Heart left ventricle (tissue), 16 donors: Measurements from ENCODE around the gene C14orf180. TPM values are rescaled to one million over a fixed set of nuclear protein-coding genes. Genes with fewer than 3 reads are reported as not detected.

Source experiments
- ATAC-seq, 4 donors: fragments of 200-7000 bp; cut with Tn5 transposase; one replicate each; pipeline ENCODE4 v1.9.1; 2020 to 2022; ENCODE audit warnings: moderate library complexity in 4 of 4, mild to moderate bottlenecking in 3 of 4, moderate number of reproducible peaks in 1 of 4
- DNase-seq, 5 donors: peaks; one replicate each; pipeline ENCODE4 v3.0.0-alpha.2; 2020
- H3K27ac ChIP-seq, 12 donors: fragments of 200-600 bp; sonication (generic) in 4 of 12; one replicate each; pipeline versions ENCODE4 v1.5.0 to v1.8.0; 2016 to 2022; ENCODE audit warnings: mild to moderate bottlenecking in 2 of 12
- H3K27me3 ChIP-seq, 9 donors: fragments of 200-600 bp; sonication (generic) in 2 of 9; one replicate each; pipeline versions ENCODE4 v1.5.1 to v1.8.0; 2016 to 2022; ENCODE audit warnings: mild to moderate bottlenecking in 3 of 9
- H3K36me3 ChIP-seq, 9 donors: fragments of 200-600 bp; sonication (generic) in 2 of 9; one replicate each; pipeline versions ENCODE4 v1.5.0 to v1.8.0; 2018 to 2022; ENCODE audit warnings: mild to moderate bottlenecking in 2 of 9
- H3K4me1 ChIP-seq, 12 donors: fragments of 200-600 bp; sonication (generic) in 4 of 12; one replicate each; pipeline versions ENCODE4 v1.5.0 to v1.8.0; 2016 to 2022; ENCODE audit warnings: mild to moderate bottlenecking in 3 of 12
- H3K4me3 ChIP-seq, 12 donors: fragments of 200-600 bp; sonication (generic) in 4 of 12; one replicate each; pipeline versions ENCODE4 v1.5.0 to v1.8.0; 2017 to 2022; ENCODE audit warnings: mild to moderate bottlenecking in 9 of 12, moderate library complexity in 4 of 12
- H3K9me3 ChIP-seq, 12 donors: fragments of 200-600 bp; sonication (generic) in 4 of 12; one replicate each; pipeline versions ENCODE4 v1.5.0 to v1.8.0; 2016 to 2022; ENCODE audit warnings: mild to moderate bottlenecking in 1 of 12
- POLR2A ChIP-seq, 2 donors: fragments of 450-650 bp; IDR thresholded peaks; one replicate each; pipeline ENCODE4 v1.6.1; 2017; ENCODE audit warnings: antibody characterized with exemption in 2 of 2, mild to moderate bottlenecking in 2 of 2, moderate library complexity in 2 of 2
- WGBS, 4 donors: extraction: QIAGEN DNeasy Blood & Tissue Kit in 2 of 4; methylation state at CpG; one replicate each; pipeline versions ENCODE4 v1.1.5 to v1.1.7; 2013 to 2018; 5-methylcytosine and 5-hydroxymethylcytosine counted together
- intact Hi-C, 10 donors: fragments of 100-400 bp; cut with DNase I; formaldehyde crosslinking; loops; one replicate each; pipeline versions ENCODE4 v1.11.1 to v1.14.2; 2022
- polyA plus RNA-seq, 2 donors: library from polyadenylated mRNA; stranded (reverse); fragments of 200-250 nt; gene quantifications; one replicate each; pipeline ENCODE4 v1.2.3, GENCODE V29; 2013
- total RNA-seq, 9 donors: library from RNA; depleted of rRNA in 2 of 9; stranded (reverse); fragments of >200 nt in 2 of 9; fragmentation: NEBNext Ultra II Directional in 3 of 9; extraction: Animal tissue kit (Norgen Biotek cat#: 25700) in 3 of 9; gene quantifications; one replicate each; pipeline versions ENCODE4 v1.1.0 to v1.2.4, GENCODE V29; 2016 to 2023
- TF ChIP-seq, protein P1 (sequence below), 12 donors: fragments of 200-600 bp; sonication (generic) in 4 of 12; IDR thresholded peaks; one replicate each; pipeline versions ENCODE4 v1.5.0 to v1.8.0; 2018 to 2022; ENCODE audit warnings: antibody characterized with exemption in 12 of 12, mild to moderate bottlenecking in 5 of 12
- donor health status: ischemic (EF 13 %, LVEDD 7.1; RV severe dilation, severe dysfunction).
- donor health status: healthy with polysubstance abuse.
- donor health status: DM: no; HTN: yes; CAD: no.
- donor health status: DM: no; HTN: no; CAD: no.
- donor health status: ischemic (EF 25% LVEDD 6.9; RV normal size, moderate dysfunction).
- donor health status: ischemic (EF 25% LVEDD 5.7; RV mildly dilated, moderate dysfunction).
- donor health status: healthy.
- donor health status: DM: yes; HTN: yes; CAD: no.
- donor health status: ischemic (EF 35%, LVEDD 5.7; RV mildly dilated, moderate dysfunction).
- donor health status: nonischemic (EF 11% LVEDD 7.7; RV severe dilation, severe dysfunction).
- donor health status: DM: yes; HTN: yes; CAD: no.
- donor health status: PGD.
- donor health status: ischemic (EF 29% LVEDD 5.4; RV normal size, mild dysfunction).
- donor health status: nonischemic (EF 23%, LVEDD 6.1; RV moderate dilation, normal function).

The C14orf180 gene
- total and polyA plus RNA-seq, 11 donors, result 11.1 to 170 (median 75.3) TPM

- no peak for ATAC-seq
- peaks cover 0 to 15% (median 0%) of the 10 kb centered on the region in 9 donors for H3K27me3 ChIP-seq
- H3K27ac ChIP-seq, result no peak overlapping the region
- no peaks in the 10 kb centered on the region for H3K4me1 ChIP-seq
- 79 to 84% (median 81%) methylated on average over 28 to 30 of the region's 30 CpGs for WGBS, 4 donors
- H3K4me3 ChIP-seq, result no peak overlapping the region
- peak; percentile 5 to 55 (median 9) for DNase-seq
- intact Hi-C loops, result loop anchor here in 1 of 10 donors (5.0 kb wide), 1 partner anchor 411 kb away; no protein-coding TSS in a partner anchor
- no peak for TF ChIP-seq POLR2A (IDR thresholded peaks at IDR 0.05)
- TF ChIP-seq, protein P1, sequence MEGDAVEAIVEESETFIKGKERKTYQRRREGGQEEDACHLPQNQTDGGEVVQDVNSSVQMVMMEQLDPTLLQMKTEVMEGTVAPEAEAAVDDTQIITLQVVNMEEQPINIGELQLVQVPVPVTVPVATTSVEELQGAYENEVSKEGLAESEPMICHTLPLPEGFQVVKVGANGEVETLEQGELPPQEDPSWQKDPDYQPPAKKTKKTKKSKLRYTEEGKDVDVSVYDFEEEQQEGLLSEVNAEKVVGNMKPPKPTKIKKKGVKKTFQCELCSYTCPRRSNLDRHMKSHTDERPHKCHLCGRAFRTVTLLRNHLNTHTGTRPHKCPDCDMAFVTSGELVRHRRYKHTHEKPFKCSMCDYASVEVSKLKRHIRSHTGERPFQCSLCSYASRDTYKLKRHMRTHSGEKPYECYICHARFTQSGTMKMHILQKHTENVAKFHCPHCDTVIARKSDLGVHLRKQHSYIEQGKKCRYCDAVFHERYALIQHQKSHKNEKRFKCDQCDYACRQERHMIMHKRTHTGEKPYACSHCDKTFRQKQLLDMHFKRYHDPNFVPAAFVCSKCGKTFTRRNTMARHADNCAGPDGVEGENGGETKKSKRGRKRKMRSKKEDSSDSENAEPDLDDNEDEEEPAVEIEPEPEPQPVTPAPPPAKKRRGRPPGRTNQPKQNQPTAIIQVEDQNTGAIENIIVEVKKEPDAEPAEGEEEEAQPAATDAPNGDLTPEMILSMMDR (IDR thresholded peaks at IDR 0.05), result no peak
- H3K9me3 ChIP-seq, result no peaks in the 10 kb centered on the region
- no peaks in the 10 kb centered on the region for H3K36me3 ChIP-seq
Observed at GRCh38 chr14:104553166-104554087, 26.1 kb upstream of the C14orf180 start.

GRCh38 chr14:104554088-104554607 lies 25.4 kb upstream of the C14orf180 start:
- Histone ChIP-seq H3K4me1 (no peaks in the 10 kb centered on the region), H3K27me3 (peaks cover 0 to 15% (median 0%) of the 10 kb centered on the region in 9 donors), H3K27ac (no peak overlapping the region), H3K4me3 (no peak overlapping the region), H3K36me3 (no peaks in the 10 kb centered on the region), H3K9me3 (no peaks in the 10 kb centered on the region)
- no peak for TF ChIP-seq POLR2A (IDR thresholded peaks at IDR 0.05)
- TF ChIP-seq, protein P1 (IDR thresholded peaks at IDR 0.05), result no peak
- intact Hi-C loops, result loop anchor here in 1 of 10 donors (5.0 kb wide), 1 partner anchor 412 kb away; no protein-coding TSS in a partner anchor
- WGBS, 4 donors, result 69 to 82% (median 82%) methylated on average over 5 to 12 of the region's 12 CpGs
- no peak for ATAC-seq
- DNase-seq, result peak; percentile 1 to 33 (median 18)

GRCh38 chr14:104554608-104555429 lies 24.7 kb upstream of the C14orf180 start:
- TF ChIP-seq, protein P1 (IDR thresholded peaks at IDR 0.05), result no peak
- TF ChIP-seq POLR2A (IDR thresholded peaks at IDR 0.05), result no peak
- Histone ChIP-seq H3K36me3 (no peaks in the 10 kb centered on the region), H3K9me3 (no peaks in the 10 kb centered on the region), H3K27me3 (peaks cover 0 to 15% (median 0%) of the 10 kb centered on the region in 9 donors), H3K4me3 (no peak overlapping the region), H3K4me1 (no peaks in the 10 kb centered on the region), H3K27ac (no peak overlapping the region)
- ATAC-seq (no peak), DNase-seq (peak in 4 of 5 donors; percentile 13 to 49 (median 22))
- intact Hi-C loops, result loop anchor here in 1 of 10 donors (5.0 kb wide), 2 partner anchors 413 to 478 kb away; no protein-coding TSS in a partner anchor
- 59 to 69% (median 62%) methylated on average over 9 to 26 of the region's 26 CpGs for WGBS, 4 donors
